ENCODE results near the gene PRDM16.

- TF ChIP-seq CTCF (IDR thresholded peaks at IDR 0.05) (no peak), POLR2A (IDR thresholded peaks at IDR 0.05) (no peak)
Observed at GRCh38 chr1:3407021-3407420, 338.0 kb downstream of the PRDM16 start.

All from thyroid gland (tissue), 4 donors.